A549 (cell line): ENCODE measurements around the gene IRGQ. TPM values are rescaled to one million over a fixed set of nuclear protein-coding genes. Genes with fewer than 3 reads are reported as not detected.
A peak's percentile ranks its signal among the peaks of the same experiment; 100 is the strongest.

ENCODE experiments used
- ATAC-seq, 2 experiments: fragments of 200-7000 bp in 1 of 2; fragments of >200 bp in 1 of 2; cut with Nextera tagmentation in 1 of 2; cut with Tn5 transposase in 1 of 2; 3 replicates each; pipeline versions ENCODE4 v1.8.0 to v1.9.1; 2018 to 2020; ENCODE audit warnings: mild to moderate bottlenecking in 1 of 2, moderate library complexity in 1 of 2
- CTCF ChIA-PET: fragments of 300-600 bp; sonication (Branson Sonifier 250); formaldehyde crosslinking; extraction: SDS; loops from one replicate; lab custom pipeline; 2021; ENCODE audit warnings: antibody characterized with exemption, inconsistent platforms; lab: Yijun Ruan, JAX
- POLR2A ChIA-PET: fragments of 350-600 bp; formaldehyde crosslinking; extraction: SDS; loops from one replicate; lab custom pipeline; 2021; ENCODE audit warnings: antibody characterized with exemption, inconsistent platforms; lab: Yijun Ruan, JAX
- DNase-seq, 2 experiments: peaks; one replicate each; pipeline versions ENCODE4 v3.0.0 to v3.0.0-alpha.2; 2011 to 2016; ENCODE audit warnings: low read depth in 1 of 2, low spot score in 1 of 2
- FAIRE-seq: peaks from 2 replicates; lab custom pipeline; 2011; peaks lifted over from hg19 to GRCh38; lab: Jason Lieb, UNC
- H3K27ac ChIP-seq, 2 experiments: fragments of >200 bp; sonication (Bioruptor Twin); formaldehyde crosslinking; 3 replicates each; pipeline ENCODE4 v1.5.1; 2016 to 2017
- H3K4me1 ChIP-seq: fragments of >200 bp; sonication (Bioruptor Twin); formaldehyde crosslinking; 3 replicates; pipeline ENCODE4 v1.6.1; 2016
- H3K4me2 ChIP-seq: fragments of >200 bp; sonication (Bioruptor Twin); formaldehyde crosslinking; 3 replicates; pipeline ENCODE4 v1.6.1; 2016
- H3K4me3 ChIP-seq: fragments of >200 bp; sonication (Bioruptor Twin); formaldehyde crosslinking; 3 replicates; pipeline ENCODE4 v1.5.1; 2016
- H3K9me3 ChIP-seq: fragments of >200 bp; sonication (Bioruptor Twin); formaldehyde crosslinking; 3 replicates; pipeline ENCODE4 v1.6.1; 2016
- BCL3 ChIP-seq: fragments of >200 bp; sonication (Bioruptor Twin); formaldehyde crosslinking; IDR thresholded peaks from 3 replicates; pipeline ENCODE4 v1.6.1; 2016
- CBX8 ChIP-seq: fragments of 200-600 bp; sonication (generic); IDR thresholded peaks from 2 replicates; pipeline ENCODE4 v1.6.1; 2016
- CTCF ChIP-seq: fragments of >200 bp; sonication (Bioruptor Twin); formaldehyde crosslinking; IDR thresholded peaks from 3 replicates; pipeline ENCODE4 v1.5.1; 2016
- E2F6 ChIP-seq: IDR thresholded peaks from 2 replicates; pipeline ENCODE4 v1.6.1; 2012; ENCODE audit warnings: low read depth, borderline replicate concordance
- FOXS1 ChIP-seq: fragments of 250-450 bp; sonication (Bioruptor Pico); IDR thresholded peaks from 2 replicates; pipeline ENCODE4 v1.5.0; 2020; ENCODE audit warnings: mild to moderate bottlenecking, moderate library complexity
- HDAC2 ChIP-seq: fragments of 200-600 bp; sonication (generic); IDR thresholded peaks from 2 replicates; pipeline ENCODE4 v1.6.1; 2016
- HMGXB4 ChIP-seq: fragments of 250-450 bp; sonication (Bioruptor Pico); IDR thresholded peaks from 2 replicates; pipeline ENCODE4 v1.5.0; 2021; ENCODE audit warnings: mild to moderate bottlenecking, moderate library complexity, borderline replicate concordance
- HOXA7 ChIP-seq: fragments of 250-450 bp; sonication (Bioruptor Pico); IDR thresholded peaks from 2 replicates; pipeline ENCODE4 v1.5.0; 2020; ENCODE audit warnings: mild to moderate bottlenecking, moderate library complexity
- HOXB5 ChIP-seq: fragments of 250-450 bp; sonication (Bioruptor Pico); IDR thresholded peaks from 2 replicates; pipeline ENCODE4 v1.5.0; 2020; ENCODE audit warnings: mild to moderate bottlenecking, moderate library complexity
- JUN ChIP-seq, 2 experiments: fragments of >200 bp; sonication (Bioruptor Twin); formaldehyde crosslinking; IDR thresholded peaks; 2 replicates in 1 of 2; 3 replicates in 1 of 2; pipeline ENCODE4 v1.6.1; 2016 to 2017
- JUNB ChIP-seq: fragments of >200 bp; sonication (Bioruptor Twin); formaldehyde crosslinking; IDR thresholded peaks from 2 replicates; pipeline ENCODE4 v1.6.1; 2016
- KDM1A ChIP-seq: fragments of 200-600 bp; sonication (generic); IDR thresholded peaks from 2 replicates; pipeline ENCODE4 v1.6.1; 2016; ENCODE audit warnings: low read depth, mild to moderate bottlenecking
- MAX ChIP-seq: IDR thresholded peaks from 2 replicates; pipeline ENCODE4 v1.6.1; 2012
- NFE2L2 ChIP-seq: fragments of 150-350 bp; conservative IDR thresholded peaks from 2 replicates; pipeline ENCODE4 v1.6.1; 2014; ENCODE audit warnings: low read length
- NR3C1 ChIP-seq: fragments of >200 bp; sonication (Bioruptor Twin); formaldehyde crosslinking; IDR thresholded peaks from 3 replicates; pipeline ENCODE4 v1.6.1; 2017
- PBX3 ChIP-seq: IDR thresholded peaks from 2 replicates; pipeline ENCODE4 v1.6.1; 2012
- PHF8 ChIP-seq: fragments of 200-600 bp; sonication (generic); IDR thresholded peaks from 2 replicates; pipeline ENCODE4 v1.6.1; 2016; ENCODE audit warnings: low read depth, mild to moderate bottlenecking, antibody characterized with exemption, moderate library complexity, borderline replicate concordance
- POLR2A ChIP-seq: IDR thresholded peaks from 2 replicates; pipeline ENCODE4 v1.6.1; 2012; ENCODE audit warnings: mild to moderate bottlenecking, low read length
- RAD21 ChIP-seq, 2 experiments: fragments of >200 bp in 1 of 2; sonication (Bioruptor Twin) in 1 of 2; formaldehyde crosslinking in 1 of 2; IDR thresholded peaks in 1 of 2; conservative IDR thresholded peaks in 1 of 2; 2 replicates in 1 of 2; 3 replicates in 1 of 2; pipeline ENCODE4 v1.6.1; 2012 to 2018; ENCODE audit warnings: inconsistent platforms in 1 of 2
- REST ChIP-seq: fragments of 200-600 bp; sonication (generic); IDR thresholded peaks from 2 replicates; pipeline ENCODE4 v1.6.1; 2016; ENCODE audit warnings: antibody characterized with exemption, mild to moderate bottlenecking, moderate library complexity
- RFX5 ChIP-seq: fragments of 450-650 bp; IDR thresholded peaks from 2 replicates; pipeline ENCODE4 v1.7.1; 2014; ENCODE audit warnings: antibody characterized with exemption, mild to moderate bottlenecking, moderate library complexity
- SREBF2 ChIP-seq: fragments of 450-650 bp; IDR thresholded peaks from 2 replicates; pipeline ENCODE4 v1.6.1; 2014; ENCODE audit warnings: mild to moderate bottlenecking, moderate library complexity
- TP53 ChIP-seq: fragments of 250-450 bp; sonication (Bioruptor Pico); IDR thresholded peaks from 2 replicates; pipeline ENCODE4 v1.5.0; 2021; ENCODE audit warnings: mild to moderate bottlenecking, moderate library complexity
- ZNF302 ChIP-seq: fragments of 250-450 bp; sonication (Bioruptor Pico); IDR thresholded peaks from 2 replicates; pipeline ENCODE4 v1.9.0; 2021; ENCODE audit warnings: inconsistent platforms, mild to moderate bottlenecking, moderate library complexity
- WGBS: methylation state at CpG from one replicate; pipeline ENCODE4 v1.1.6; 2017; ENCODE audit errors: missing lambda C conversion rate; 5-methylcytosine and 5-hydroxymethylcytosine counted together
- polyA plus RNA-seq, 4 experiments: library from polyadenylated mRNA; depleted of rRNA in 3 of 4; stranded (reverse); fragments of >200 nt; fragmentation: RNase III in 1 of 4; extraction: RNeasy Plus Mini Kit Qiagen cat#74134 plus additional on column Dnase treatment in 1 of 4; gene quantifications; 2 replicates in 3 of 4; 3 replicates in 1 of 4; pipeline ENCODE4 v1.2.3, GENCODE V29; 2011 to 2017

Gene IRGQ
- polyA plus RNA-seq, 2 of the 4 experiments (the other 2 are of a cell fraction), result 6.5 to 10.0 TPM

GRCh38 chr19:43626838-43627237, 30.9 kb upstream of the IRGQ start (continued):
- TF ChIP-seq MAX, result no peak
- TF ChIP-seq JUNB, result no peak
- TF ChIP-seq JUN (IDR thresholded peaks at IDR 0.05), result no peak
- no peak for TF ChIP-seq RFX5
- no peak for TF ChIP-seq E2F6
- TF ChIP-seq REST, result no peak

- 79% methylated on average over 32 of the region's 32 CpGs for WGBS
- H3K4me2 ChIP-seq, result no peak overlapping the region
- DNase-seq, result peak; percentile 42 to 71
- H3K9me3 ChIP-seq, result no peaks in the 10 kb centered on the region
- ATAC-seq, result peak; percentile 17 to 61; a peak in 4 of 6 replicates
- no peak overlapping the region for H3K4me3 ChIP-seq
- FAIRE-seq, result no peak
- no peaks in the 10 kb centered on the region for H3K4me1 ChIP-seq
- ChIA-PET CTCF (interaction anchor here (0.7 to 3.1 kb wide), 8 partner anchors 12 to 133 kb away, joined by 3 to 9 read pairs (median 4); no protein-coding TSS in a partner anchor), POLR2A (no interaction called here)
- TF ChIP-seq HDAC2 (no peak), PHF8 (no peak), BCL3 (no peak), RAD21 (conservative IDR thresholded peaks at IDR 0.05 in 1 of 2, IDR thresholded peaks at IDR 0.05 in 1 of 2) (no peak), SREBF2 (no peak), ZNF302 (CRISPR knock-in tag) (no peak), POLR2A (no peak), NR3C1 (no peak), PBX3 (no peak), CTCF (no peak), HMGXB4 (no peak), HOXA7 (CRISPR knock-in tag) (no peak), NFE2L2 (no peak), CBX8 (no peak), HOXB5 (CRISPR knock-in tag) (no peak), KDM1A (no peak), FOXS1 (CRISPR knock-in tag) (no peak), TP53 (CRISPR knock-in tag) (no peak)
- no peak overlapping the region for H3K27ac ChIP-seq
Measured at GRCh38 chr19:43625918-43626579, 30.1 kb upstream of the IRGQ start.
